Left colon (tissue), 2 donors: ENCODE measurements around the gene CHAC2. TPM values are rescaled to one million over a fixed set of nuclear protein-coding genes. Genes with fewer than 3 reads are reported as not detected.
"Not testable (repeated sequence)": the region's sequence is repeated elsewhere in the genome, so short reads cannot be mapped to it uniquely, and the experiment has no call there.

Experiments
- ATAC-seq: fragments of 200-7000 bp; cut with Tn5 transposase; one replicate; pipeline ENCODE4 v1.9.1; 2020; ENCODE audit warnings: mild to moderate bottlenecking, moderate library complexity
- DNase-seq, 2 donors: peaks; one replicate each; pipeline ENCODE4 v3.0.0-alpha.2; 2020
- intact Hi-C, 2 donors: fragments of 100-400 bp; cut with DNase I in 1 of 2; cut with micrococcal nuclease in 1 of 2; formaldehyde crosslinking; loops; one replicate each; pipeline versions ENCODE4 v1.11.2 to v1.14.0; 2022; cut with DNase I, micrococcal nuclease
- total RNA-seq, 2 donors: library from RNA; stranded (reverse); fragmentation: NEBNext Ultra II Directional; extraction: Animal tissue kit (Norgen Biotek cat#: 25700); gene quantifications; one replicate each; pipeline ENCODE4 v1.2.1, GENCODE V29; 2021
- donor health status: DM: no; HTN: no; CAD: no.
- donor health status: DM: yes; HTN: yes; CAD: no.

CHAC2 gene
- total RNA-seq, 2 donors from 2014 or later, result 3.7 to 4.5 TPM

GRCh38 chr2:53819634-53820033 lies 52.0 kb downstream of the CHAC2 start:
- intact Hi-C loops, result loop anchor here in 1 of 2 donors (10.0 kb wide), 1 partner anchor 65 kb away; no protein-coding TSS in a partner anchor
- DNase-seq, result no peak

DNA sequence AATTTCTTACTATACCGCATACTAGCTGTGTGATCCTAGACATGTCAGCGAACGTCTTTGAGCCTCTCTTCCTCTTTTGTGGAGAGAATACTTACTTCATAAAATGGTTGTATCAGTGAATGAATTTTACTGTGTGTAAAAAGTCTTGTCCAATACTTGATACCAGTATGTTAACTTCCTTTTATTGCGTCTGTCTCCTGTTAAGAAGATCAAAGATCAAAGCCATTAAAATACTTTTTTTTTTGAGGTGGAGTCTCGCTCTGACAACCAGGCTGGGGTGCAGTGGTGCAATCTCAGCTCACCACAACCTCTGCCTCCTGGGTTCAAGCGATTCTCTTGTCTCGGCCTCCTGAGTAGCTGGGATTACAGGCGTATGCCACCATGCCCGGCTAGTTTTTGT lies 52.4 kb downstream of the CHAC2 start:
- DNase-seq, result no peak
- peak; percentile 90 for ATAC-seq
- intact Hi-C loops, result no loop called here

More at GRCh38 chr2:53819634-53820033, 52.0 kb downstream of the CHAC2 start:
- peak; percentile 52 for ATAC-seq

- intact Hi-C loops, result no loop called here
- DNase-seq, result no peak
Observed at GRCh38 chr2:53820711-53821110, 53.1 kb downstream of the CHAC2 start.

GRCh38 chr2:53821810-53822209 lies 54.2 kb downstream of the CHAC2 start:
- no peak for ATAC-seq
- DNase-seq, result no peak
- intact Hi-C loops, result no loop called here

More at GRCh38 chr2:53820711-53821110, 53.1 kb downstream of the CHAC2 start:
- no peak for ATAC-seq

DNA sequence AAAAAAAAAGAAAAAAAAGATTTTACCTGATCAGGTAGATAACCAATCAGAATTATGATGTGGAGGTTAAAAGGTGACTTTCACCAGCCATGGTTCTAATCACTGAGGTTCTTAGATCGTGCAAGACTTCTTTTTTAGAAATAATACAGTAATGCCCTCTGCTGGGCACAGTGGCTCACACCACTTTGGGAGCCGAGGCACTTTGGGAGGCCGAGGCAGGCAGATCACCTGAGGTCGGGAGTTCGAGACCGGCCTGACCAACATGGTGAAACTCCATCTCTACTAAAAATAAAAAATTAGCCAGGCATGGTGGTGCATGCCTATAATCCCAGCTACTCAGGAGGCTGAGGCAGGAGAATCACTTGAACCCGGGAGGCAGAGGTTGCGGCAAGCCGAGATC lies 56.0 kb downstream of the CHAC2 start:
- intact Hi-C loops, result not testable (repeated sequence)
- ATAC-seq (peak; percentile 37), DNase-seq (peak in 1 of 2 donors; percentile 21)

Other genes starting within 250 kb of the CHAC2 start
- 10 to 100 TPM; 11.1 to 11.3 TPM for gene ASB3, start 19.1 kb downstream of the CHAC2 start, total RNA-seq
- 10 to 100 TPM; 38.3 to 43.2 TPM for gene ERLEC1, start 19.2 kb downstream of the CHAC2 start, total RNA-seq
- 1 to 10 TPM; 1.2 to 2.0 TPM for gene GPR75, start 92.2 kb downstream of the CHAC2 start, total RNA-seq
- gene PSME4, start 203.2 kb downstream of the CHAC2 start, total RNA-seq, result 10 to 100 TPM; 35.2 to 50.7 TPM